ENCODE measurements around the gene AGTRAP.
A peak's percentile ranks its signal among the peaks of the same experiment; 100 is the strongest.

The AGTRAP gene

GRCh38 chr1:11761988-11762406, 26.1 kb downstream of the AGTRAP start, which contains the start of gene C1orf167:
Gene C1orf167 (plus strand): TSS chr1:11762193. CDS start chr1:11764401, 2,208 bp downstream.
- peak in 1 of 3 experiments; percentile 38 for DNase-seq (ENCODE audit: low read depth in 3 of 3)

- no peak for DNase-seq (ENCODE audit: low read depth in 3 of 3)
Observed at GRCh38 chr1:11764115-11764514, 28.2 kb downstream of the AGTRAP start.

DNA sequence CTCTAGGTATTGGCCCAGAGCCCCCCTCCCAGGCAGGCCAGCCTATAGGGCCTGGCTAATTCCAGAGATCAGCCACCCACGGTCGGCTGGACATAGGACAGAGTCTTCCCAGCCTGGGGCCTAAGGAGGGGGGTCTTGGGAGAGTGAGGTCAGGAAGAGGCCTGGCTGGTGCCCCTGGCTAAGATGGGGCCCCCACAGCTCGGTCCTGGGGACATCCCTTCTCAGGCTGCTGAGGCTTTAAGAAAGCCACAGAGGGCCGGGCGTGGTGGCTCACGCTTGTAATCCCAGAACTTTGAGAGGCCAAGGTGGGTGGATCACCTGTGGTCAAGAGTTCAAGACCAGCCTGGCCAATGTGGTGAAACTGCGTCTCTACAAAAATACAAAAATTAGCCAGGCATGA, 28.6 kb downstream of the AGTRAP start:
- no peak for DNase-seq (ENCODE audit: low read depth in 3 of 3)

DNA sequence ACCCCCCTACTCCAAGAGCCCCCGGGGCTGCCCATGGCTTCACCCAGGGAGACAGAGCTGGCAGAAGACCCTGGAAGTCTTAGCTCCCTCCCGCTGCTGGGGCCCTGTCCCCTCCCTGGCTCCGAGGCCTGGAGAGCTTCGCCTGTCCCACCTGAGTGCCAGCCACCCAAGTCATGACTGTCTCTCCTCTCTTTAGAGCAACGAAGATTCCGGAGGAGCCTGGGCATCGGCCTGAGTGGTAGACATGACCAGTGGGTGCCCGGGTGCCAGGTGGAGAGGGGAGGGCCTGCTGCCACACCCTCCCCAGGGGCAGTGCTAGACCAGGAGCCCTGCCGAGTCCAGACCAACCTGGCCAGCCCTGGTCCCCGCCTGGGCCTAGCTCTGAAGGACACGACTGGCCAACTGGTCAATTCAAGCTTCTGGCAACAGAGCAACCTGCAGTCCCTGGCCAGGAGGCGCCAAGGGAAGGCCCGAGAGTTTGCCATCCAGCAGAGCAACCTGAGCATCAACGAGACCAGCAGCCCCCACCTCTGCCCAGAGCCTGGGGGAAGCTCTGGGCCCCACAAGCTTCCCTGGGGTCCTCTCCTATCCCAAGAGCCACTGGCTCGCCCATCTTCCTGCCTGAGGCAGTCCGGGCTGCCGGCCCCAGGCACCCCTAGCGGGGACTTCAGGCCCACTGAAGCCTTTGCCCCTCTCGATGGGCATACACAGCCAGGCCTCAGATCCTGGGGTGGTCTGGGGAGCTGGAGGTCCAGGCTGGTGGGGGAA, 29.9 kb downstream of the AGTRAP start:
- no peak for DNase-seq (ENCODE audit: low read depth in 3 of 3)

GRCh38 chr1:11766429-11766776, 30.5 kb downstream of the AGTRAP start:
- no peak for DNase-seq (ENCODE audit: low read depth in 3 of 3)

GRCh38 chr1:11767922-11768704, 32.2 kb downstream of the AGTRAP start:
- no peak for DNase-seq (ENCODE audit: low read depth in 3 of 3)

- no peak for DNase-seq (ENCODE audit: low read depth in 3 of 3)
Observed at GRCh38 chr1:11768821-11769220, 32.9 kb downstream of the AGTRAP start.

DNA sequence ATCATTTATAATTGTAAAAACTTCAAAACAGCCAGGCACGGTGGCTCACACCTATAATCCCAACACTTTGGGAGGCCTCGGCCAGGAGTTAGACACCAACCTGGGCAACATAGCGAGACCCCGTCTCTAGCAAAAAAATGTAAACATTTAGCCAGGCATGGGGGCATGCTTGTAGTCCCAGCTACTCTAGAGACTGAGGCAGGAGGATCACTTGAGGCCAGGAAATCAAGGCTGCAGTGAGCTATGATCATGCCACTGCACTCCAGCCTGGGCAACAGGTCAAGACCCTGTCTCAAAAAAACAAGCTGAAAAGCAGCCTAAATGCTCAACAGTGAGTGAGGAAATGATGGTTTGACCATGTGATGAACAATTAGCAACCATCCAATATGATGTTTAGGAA, 33.3 kb downstream of the AGTRAP start:
- no peak for DNase-seq (ENCODE audit: low read depth in 3 of 3)

- DNase-seq (ENCODE audit: low read depth in 3 of 3), result no peak
Observed at GRCh38 chr1:11770011-11770410, 34.1 kb downstream of the AGTRAP start.

GRCh38 chr1:11771481-11772043, 35.6 kb downstream of the AGTRAP start:
- DNase-seq (ENCODE audit: low read depth in 3 of 3), result no peak

- no peak for DNase-seq (ENCODE audit: low read depth in 3 of 3)
Observed at GRCh38 chr1:11772458-11772857, 36.5 kb downstream of the AGTRAP start.

- no peak for DNase-seq (ENCODE audit: low read depth in 3 of 3)
Observed at GRCh38 chr1:11774753-11775152, 38.8 kb downstream of the AGTRAP start.

DNA sequence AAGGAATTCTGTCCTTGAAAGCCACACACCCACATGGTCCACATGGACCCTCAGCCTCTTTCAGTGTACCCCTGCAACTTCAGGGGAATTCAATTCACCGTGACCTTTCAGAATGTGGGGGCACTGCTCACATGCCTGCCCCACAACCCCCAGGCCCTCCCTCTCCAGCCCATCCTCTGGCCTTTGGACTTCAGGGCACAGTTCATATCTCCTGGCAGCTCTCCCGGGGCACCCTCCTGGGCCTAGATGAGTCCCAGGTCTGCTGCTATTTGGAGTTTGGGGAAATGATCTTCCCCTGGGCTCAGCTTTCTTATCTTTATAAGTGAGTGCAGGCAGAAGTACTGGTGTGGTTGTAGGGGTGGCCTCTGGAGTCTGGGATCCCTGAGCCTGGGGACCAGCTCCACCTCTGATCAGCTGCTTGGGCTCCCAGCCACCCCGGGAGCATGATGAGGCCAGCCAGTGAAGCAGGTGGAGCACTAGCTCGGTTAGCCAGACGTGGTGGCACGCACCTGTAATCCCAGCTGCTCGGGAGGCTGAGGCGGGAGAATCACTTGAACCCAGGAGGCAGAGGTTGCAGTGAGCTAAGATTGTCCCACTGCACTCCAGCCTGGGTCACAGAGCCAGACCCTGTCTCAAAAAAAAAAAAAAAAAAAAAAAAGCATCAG, 41.9 kb downstream of the AGTRAP start:
- DNase-seq (ENCODE audit: low read depth in 3 of 3), result no peak

- DNase-seq (ENCODE audit: low read depth in 3 of 3), result no peak
Observed at GRCh38 chr1:11778336-11778735, 42.4 kb downstream of the AGTRAP start.

DNA sequence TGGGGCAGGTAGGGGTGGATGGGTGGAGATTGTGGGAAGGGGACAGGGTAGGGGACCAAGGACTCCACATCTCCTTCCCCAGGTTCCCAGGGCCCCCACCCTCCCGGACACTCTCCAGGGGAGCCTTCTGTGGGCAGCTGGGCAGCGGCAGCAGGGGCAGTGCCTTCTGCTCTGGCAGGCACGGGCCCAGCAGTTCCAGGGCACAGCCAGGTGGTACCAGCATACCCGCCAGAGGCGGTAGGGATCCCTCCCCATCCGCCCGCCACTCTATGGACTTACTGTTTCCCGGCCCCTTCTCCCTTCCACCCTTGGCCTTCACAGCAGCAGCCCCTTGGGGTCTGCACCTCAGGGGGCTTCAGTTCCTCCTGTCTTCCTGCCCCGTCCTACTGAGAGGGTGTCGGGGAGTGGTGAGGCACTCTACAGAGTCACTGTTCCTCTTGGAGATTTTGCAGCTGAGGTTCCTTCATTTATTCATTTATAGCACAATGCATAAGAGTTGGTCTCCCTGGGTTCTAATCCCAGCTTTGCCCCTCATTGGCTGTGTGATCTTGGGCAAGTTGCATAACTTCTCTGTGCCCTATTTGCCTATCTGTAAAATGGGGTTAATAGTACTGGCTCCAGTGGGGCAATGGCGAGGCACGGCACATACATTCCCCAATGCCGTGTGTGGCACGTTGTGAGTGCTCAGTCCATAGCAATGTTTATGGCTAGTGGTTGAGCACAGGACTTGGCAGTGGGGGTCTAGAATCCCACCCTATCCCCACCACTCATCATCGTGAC, 43.1 kb downstream of the AGTRAP start:
- DNase-seq (ENCODE audit: low read depth in 3 of 3), result no peak

GRCh38 chr1:11779715-11780379, 43.9 kb downstream of the AGTRAP start:
- no peak for DNase-seq (ENCODE audit: low read depth in 3 of 3)

DNA sequence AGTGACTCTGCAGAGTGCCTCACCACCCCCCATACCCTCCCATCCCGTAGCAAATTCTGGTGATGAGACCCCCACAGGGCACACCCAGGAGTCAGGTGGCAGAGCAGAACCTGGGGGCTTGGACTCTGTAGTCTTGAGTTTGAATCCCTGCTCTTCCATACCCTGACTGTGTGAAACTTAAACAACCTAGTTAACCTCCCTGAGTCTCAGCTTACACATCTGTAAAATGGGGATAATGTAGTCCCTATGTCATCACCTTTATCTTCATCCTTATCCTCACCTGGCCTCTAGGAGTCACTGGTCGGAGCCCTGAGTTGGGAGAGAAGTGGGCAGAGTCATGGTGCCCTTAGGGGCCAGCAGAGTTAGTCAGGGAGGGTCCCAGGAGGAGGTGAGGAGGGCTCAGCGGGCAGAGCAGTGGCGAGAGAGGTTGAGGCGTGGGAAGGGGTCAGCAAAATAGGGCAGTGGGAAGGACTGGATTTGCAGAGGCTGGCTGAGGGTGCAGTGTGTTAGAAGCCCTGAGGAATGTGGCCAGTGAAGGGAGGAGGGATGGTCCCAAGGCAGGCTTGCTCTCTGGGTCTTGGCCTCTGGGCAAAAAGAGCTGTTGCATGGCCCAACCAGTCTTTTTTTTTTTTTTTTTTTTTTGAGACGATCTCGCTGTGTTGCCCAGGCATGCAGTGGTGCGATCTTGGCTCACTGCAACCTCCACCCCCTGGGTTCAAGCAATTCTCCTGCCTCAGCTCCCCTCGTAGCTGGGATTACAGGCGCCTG, 44.6 kb downstream of the AGTRAP start:
- no peak for DNase-seq (ENCODE audit: low read depth in 3 of 3)

DNA sequence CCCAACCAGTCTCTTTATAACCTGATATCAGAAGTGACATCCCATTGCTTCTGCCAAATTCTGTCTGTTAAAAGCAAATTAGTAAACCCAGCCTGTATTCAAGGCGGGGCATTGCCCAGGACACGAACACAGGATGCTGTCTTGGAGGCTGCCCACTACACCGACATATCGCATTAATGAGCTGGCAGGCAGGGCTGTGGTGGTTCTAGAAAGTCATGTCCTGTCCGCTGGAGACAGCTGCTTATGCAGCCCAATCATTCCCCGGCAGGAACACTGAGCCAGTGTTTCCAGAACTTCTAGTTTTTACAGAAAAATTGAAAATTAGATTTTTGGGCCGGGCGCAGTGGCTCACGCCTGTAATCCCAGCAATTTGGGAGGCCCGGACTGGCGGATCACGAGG, 45.4 kb downstream of the AGTRAP start:
- DNase-seq (ENCODE audit: low read depth in 3 of 3), result no peak

- no peak for DNase-seq (ENCODE audit: low read depth in 3 of 3)
Observed at GRCh38 chr1:11782127-11782708, 46.3 kb downstream of the AGTRAP start.

- DNase-seq (ENCODE audit: low read depth in 3 of 3), result no peak
Observed at GRCh38 chr1:11783556-11783955, 47.6 kb downstream of the AGTRAP start.

Data from stimulated activated CD4-positive, alpha-beta T cell treated with anti-CD3 and anti-CD28 coated beads, TNF-alpha, amount 100 ng/mL, for 24 hours (primary cell).